ENCODE data around the gene ACIN1. TPM values are rescaled to one million over a fixed set of nuclear protein-coding genes. Genes with fewer than 3 reads are reported as not detected.

Gene ACIN1
- total and polyA plus RNA-seq, 12 donors: 73.1 to 431 (median 133) TPM

- intact Hi-C loops (cut with DNase I): no loop called here
- Histone ChIP-seq H3K4me1 (replicated peaks in 1 of 2) (peaks cover 0 to 6% of the 10 kb centered on the region in 2 donors), H3K9me3 (replicated peaks in 1 of 3) (no peaks in the 10 kb centered on the region), H3K27me3 (no peaks in the 10 kb centered on the region), H3K27ac (no peak overlapping the region), H3K36me3 (replicated peaks in 1 of 2) (peaks cover 0 to 11% of the 10 kb centered on the region in 2 donors), H3K4me3 (no peak overlapping the region)
- TF ChIP-seq CTCF (IDR thresholded peaks at IDR 0.05) (no peak), POLR2A (IDR thresholded peaks at IDR 0.05) (no peak)
- 58 to 75% (median 66%) methylated on average over 3 of the region's 3 CpGs for WGBS, 4 donors
- peak in 2 of 7 donors; percentile 61 to 71 for DNase-seq
Observed at GRCh38 chr14:23130871-23131270, 35.9 kb upstream of the ACIN1 start.

GRCh38 chr14:23129759-23130316 is 34.9 kb upstream of the ACIN1 start:
- H3K27me3 ChIP-seq: no peaks in the 10 kb centered on the region
- no peak for DNase-seq
- TF ChIP-seq CTCF (IDR thresholded peaks at IDR 0.05) (no peak), POLR2A (IDR thresholded peaks at IDR 0.05) (no peak)
- intact Hi-C loops (cut with DNase I): loop anchor here in 1 of 2 donors (10.0 kb wide), 1 partner anchor 165 kb away; no protein-coding TSS in a partner anchor
- peaks cover 0 to 6% of the 10 kb centered on the region in 2 donors for H3K4me1 ChIP-seq (replicated peaks in 1 of 2)
- H3K36me3 ChIP-seq (replicated peaks in 1 of 2): peaks cover 0 to 11% of the 10 kb centered on the region in 2 donors
- no peak overlapping the region for H3K27ac ChIP-seq
- no peaks in the 10 kb centered on the region for H3K9me3 ChIP-seq (replicated peaks in 1 of 3)
- no peak overlapping the region for H3K4me3 ChIP-seq
- 88 to 97% (median 94%) methylated on average over 7 of the region's 7 CpGs for WGBS, 4 donors

- Histone ChIP-seq H3K4me1 (replicated peaks in 1 of 2) (peaks cover 0 to 6% of the 10 kb centered on the region in 2 donors), H3K27ac (no peak overlapping the region), H3K4me3 (no peak overlapping the region), H3K9me3 (replicated peaks in 1 of 3) (no peaks in the 10 kb centered on the region), H3K27me3 (no peaks in the 10 kb centered on the region), H3K36me3 (replicated peaks in 1 of 2) (peaks cover 0 to 11% of the 10 kb centered on the region in 2 donors)
- no peak for DNase-seq
- 91 to 94% (median 93%) methylated on average over 7 of the region's 7 CpGs for WGBS, 4 donors
- intact Hi-C loops (cut with DNase I): loop anchor here in 1 of 2 donors (10.0 kb wide), 1 partner anchor 166 kb away; no protein-coding TSS in a partner anchor
- TF ChIP-seq CTCF (IDR thresholded peaks at IDR 0.05) (no peak), POLR2A (IDR thresholded peaks at IDR 0.05) (no peak)
Observed at GRCh38 chr14:23128969-23129758, 34.2 kb upstream of the ACIN1 start.

- intact Hi-C loops (cut with DNase I): loop anchor here in 1 of 2 donors (10.0 kb wide), 1 partner anchor 167 kb away; no protein-coding TSS in a partner anchor
- Histone ChIP-seq H3K27ac (no peak overlapping the region), H3K36me3 (replicated peaks in 1 of 2) (peaks cover 0 to 11% of the 10 kb centered on the region in 2 donors), H3K27me3 (no peaks in the 10 kb centered on the region), H3K9me3 (replicated peaks in 1 of 3) (no peaks in the 10 kb centered on the region), H3K4me1 (replicated peaks in 1 of 2) (peaks cover 0 to 9% of the 10 kb centered on the region in 2 donors), H3K4me3 (no peak overlapping the region)
- WGBS, 4 donors: 85 to 95% (median 90%) methylated on average over 3 of the region's 3 CpGs
- no peak for DNase-seq
- TF ChIP-seq POLR2A (IDR thresholded peaks at IDR 0.05): no peak
- TF ChIP-seq CTCF (IDR thresholded peaks at IDR 0.05): no peak
Observed at GRCh38 chr14:23127861-23128260, 32.9 kb upstream of the ACIN1 start.
